Testis (tissue), 3 donors: Measurements from ENCODE around the gene PRLR. TPM values are rescaled to one million over a fixed set of nuclear protein-coding genes. Genes with fewer than 3 reads are reported as not detected.

Source experiments
- DNase-seq: peaks from one replicate; pipeline ENCODE4 v3.0.0-alpha.2; 2019
- H3K27ac ChIP-seq, 2 donors: fragments of 200-600 bp; sonication (generic); one replicate each; pipeline ENCODE4 v1.5.1; 2019
- H3K27me3 ChIP-seq: fragments of 200-600 bp; sonication (generic); one replicate; pipeline ENCODE4 v1.5.1; 2019
- H3K36me3 ChIP-seq: fragments of 200-600 bp; sonication (generic); one replicate; pipeline ENCODE4 v1.5.1; 2017; ENCODE audit warnings: low read depth; ENCODE audit errors: missing control alignments
- H3K4me1 ChIP-seq: fragments of 200-600 bp; sonication (generic); one replicate; pipeline ENCODE4 v1.5.1; 2019
- H3K4me3 ChIP-seq, 2 donors: fragments of 200-600 bp; sonication (generic); one replicate each; pipeline ENCODE4 v1.5.1; 2017 to 2019
- H3K9me3 ChIP-seq: fragments of 200-600 bp; sonication (generic); one replicate; pipeline ENCODE4 v1.5.1; 2017
- POLR2A ChIP-seq: fragments of 450-650 bp; IDR thresholded peaks from one replicate; pipeline ENCODE4 v1.6.1; 2017; ENCODE audit warnings: antibody characterized with exemption, mild to moderate bottlenecking, moderate library complexity
- WGBS, 2 donors: methylation state at CpG; one replicate each; pipeline ENCODE4 v1.1.5; 2018; 5-methylcytosine and 5-hydroxymethylcytosine counted together
- intact Hi-C: fragments of 100-400 bp; cut with DNase I; formaldehyde crosslinking; loops from one replicate; pipeline ENCODE4 v1.15.1; 2023; ENCODE audit warnings: low total_unique reads
- polyA plus RNA-seq: library from polyadenylated mRNA; stranded (reverse); fragments of 350-450 nt; fragmentation: Illumina TruSeq; extraction: RNeasy Lipid Tissue Mini Kit (QIAGEN cat#74804); gene quantifications from one replicate; pipeline ENCODE4 v1.2.3, GENCODE V29; 2014; ENCODE audit warnings: low read depth, low replicate concordance; ENCODE audit not compliant: insufficient read depth
- total RNA-seq, 2 donors: library from RNA; depleted of rRNA; stranded (reverse); fragments of >200 nt; gene quantifications; one replicate each; pipeline ENCODE4 v1.2.3, GENCODE V29; 2016
- TF ChIP-seq, protein P1 (sequence below), 3 experiments: fragments of 450-650 bp in 2 of 3; fragments of 200-600 bp in 1 of 3; sonication (generic) in 1 of 3; IDR thresholded peaks; one replicate each; pipeline ENCODE4 v1.5.1; 2016 to 2019; ENCODE audit warnings: antibody characterized with exemption in 3 of 3, mild to moderate bottlenecking in 2 of 3, moderate library complexity in 1 of 3

Gene PRLR
- total and polyA plus RNA-seq, 3 donors from 2014 or later: 1.6 to 6.3 (median 2.2) TPM

- TF ChIP-seq, protein P1, sequence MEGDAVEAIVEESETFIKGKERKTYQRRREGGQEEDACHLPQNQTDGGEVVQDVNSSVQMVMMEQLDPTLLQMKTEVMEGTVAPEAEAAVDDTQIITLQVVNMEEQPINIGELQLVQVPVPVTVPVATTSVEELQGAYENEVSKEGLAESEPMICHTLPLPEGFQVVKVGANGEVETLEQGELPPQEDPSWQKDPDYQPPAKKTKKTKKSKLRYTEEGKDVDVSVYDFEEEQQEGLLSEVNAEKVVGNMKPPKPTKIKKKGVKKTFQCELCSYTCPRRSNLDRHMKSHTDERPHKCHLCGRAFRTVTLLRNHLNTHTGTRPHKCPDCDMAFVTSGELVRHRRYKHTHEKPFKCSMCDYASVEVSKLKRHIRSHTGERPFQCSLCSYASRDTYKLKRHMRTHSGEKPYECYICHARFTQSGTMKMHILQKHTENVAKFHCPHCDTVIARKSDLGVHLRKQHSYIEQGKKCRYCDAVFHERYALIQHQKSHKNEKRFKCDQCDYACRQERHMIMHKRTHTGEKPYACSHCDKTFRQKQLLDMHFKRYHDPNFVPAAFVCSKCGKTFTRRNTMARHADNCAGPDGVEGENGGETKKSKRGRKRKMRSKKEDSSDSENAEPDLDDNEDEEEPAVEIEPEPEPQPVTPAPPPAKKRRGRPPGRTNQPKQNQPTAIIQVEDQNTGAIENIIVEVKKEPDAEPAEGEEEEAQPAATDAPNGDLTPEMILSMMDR (IDR thresholded peaks at IDR 0.05): no peak
- TF ChIP-seq POLR2A: no peak
- intact Hi-C loops: no loop called here
- 80 to 88% methylated on average over 2 of the region's 2 CpGs for WGBS, 2 donors
These were observed 7.5 kb upstream of the PRLR start for GRCh38 chr5:35237580-35238376.

GRCh38 chr5:35236770-35237169 lies 6.5 kb upstream of the PRLR start:
- TF ChIP-seq, protein P1 (IDR thresholded peaks at IDR 0.05): no peak
- TF ChIP-seq POLR2A: no peak
- DNase-seq: no peak
- no peak overlapping the region for H3K27ac ChIP-seq
- H3K4me3 ChIP-seq: no peak overlapping the region
- H3K27me3 ChIP-seq: no peaks in the 10 kb centered on the region
- no peaks in the 10 kb centered on the region for H3K4me1 ChIP-seq
- H3K36me3 ChIP-seq: no peaks in the 10 kb centered on the region
- intact Hi-C loops: no loop called here
- no peaks in the 10 kb centered on the region for H3K9me3 ChIP-seq

More at GRCh38 chr5:35237580-35238376, 7.5 kb upstream of the PRLR start:
- Histone ChIP-seq H3K36me3 (no peaks in the 10 kb centered on the region), H3K4me1 (no peaks in the 10 kb centered on the region), H3K4me3 (no peak overlapping the region), H3K27me3 (no peaks in the 10 kb centered on the region), H3K27ac (no peak overlapping the region), H3K9me3 (no peaks in the 10 kb centered on the region)
- no peak for DNase-seq

GRCh38 chr5:35233601-35234000 lies 3.3 kb upstream of the PRLR start:
- Histone ChIP-seq H3K27me3 (no peaks in the 10 kb centered on the region), H3K4me1 (peaks cover 4% of the 10 kb centered on the region), H3K27ac (no peak overlapping the region), H3K36me3 (no peaks in the 10 kb centered on the region), H3K4me3 (no peak overlapping the region), H3K9me3 (no peaks in the 10 kb centered on the region)
- DNase-seq: peak; percentile 79
- 77 to 82% methylated on average over 11 of the region's 11 CpGs for WGBS, 2 donors
- TF ChIP-seq, protein P1 (IDR thresholded peaks at IDR 0.05): no peak
- TF ChIP-seq POLR2A: no peak
- intact Hi-C loops: no loop called here

- Histone ChIP-seq H3K9me3 (no peaks in the 10 kb centered on the region), H3K27me3 (no peaks in the 10 kb centered on the region), H3K27ac (no peak overlapping the region), H3K4me3 (no peak overlapping the region), H3K4me1 (peaks cover 4% of the 10 kb centered on the region), H3K36me3 (no peaks in the 10 kb centered on the region)
- 74 to 76% methylated on average over 4 of the region's 4 CpGs for WGBS, 2 donors
- intact Hi-C loops: no loop called here
- DNase-seq: no peak
- TF ChIP-seq POLR2A: no peak
- TF ChIP-seq, protein P1 (IDR thresholded peaks at IDR 0.05): no peak
These were observed 2.8 kb upstream of the PRLR start for GRCh38 chr5:35233121-35233520.

- Histone ChIP-seq H3K4me1 (peaks cover 4% of the 10 kb centered on the region), H3K27ac (no peak overlapping the region), H3K9me3 (no peaks in the 10 kb centered on the region), H3K4me3 (no peak overlapping the region), H3K27me3 (no peaks in the 10 kb centered on the region), H3K36me3 (no peaks in the 10 kb centered on the region)
- 78 to 84% methylated on average over 3 to 5 of the region's 5 CpGs for WGBS, 2 donors
- intact Hi-C loops: no loop called here
- DNase-seq: no peak
- TF ChIP-seq, protein P1 (IDR thresholded peaks at IDR 0.05): no peak
- no peak for TF ChIP-seq POLR2A
These were observed 1.8 kb upstream of the PRLR start for GRCh38 chr5:35232124-35232523.
